Peyer's patch (tissue), 4 donors: ENCODE data around the gene PDE6B.

Experiments used
- CTCF ChIP-seq, 6 experiments: fragments of 450-650 bp in 4 of 6; fragments of 200-600 bp in 2 of 6; sonication (generic) in 1 of 6; IDR thresholded peaks; one replicate each; pipeline ENCODE4 v1.5.1; 2017 to 2019; ENCODE audit warnings: antibody characterized with exemption in 6 of 6, mild to moderate bottlenecking in 3 of 6, moderate library complexity in 1 of 6
- POLR2A ChIP-seq, 2 donors: fragments of 450-650 bp; IDR thresholded peaks; one replicate each; pipeline ENCODE4 v1.5.1; 2017; ENCODE audit warnings: antibody characterized with exemption in 2 of 2, mild to moderate bottlenecking in 2 of 2, moderate library complexity in 2 of 2

- TF ChIP-seq CTCF (IDR thresholded peaks at IDR 0.05) (no peak), POLR2A (IDR thresholded peaks at IDR 0.05) (no peak)
Measured at GRCh38 chr4:581753-582361, 43.5 kb upstream of the PDE6B start.
